OCI-LY3 (cell line): ENCODE data around the gene PHC3.
"Not testable (repeated sequence)": the region's sequence is repeated elsewhere in the genome, so short reads cannot be mapped to it uniquely, and the experiment has no call there.

ENCODE experiments used
- H2AFZ ChIP-seq: fragments of 200-600, 300-600 bp; shearing (Covaris generic); 2 replicates; pipeline ENCODE4 v1.6.0; 2014; ENCODE audit warnings: antibody characterized with exemption, low read depth, low read length
- H3K27ac ChIP-seq: fragments of 200-600, 300-600 bp; sonication (generic); 2 replicates; pipeline ENCODE4 v1.5.1; 2014; ENCODE audit warnings: mild to moderate bottlenecking, low read length, moderate library complexity, mixed read lengths
- H3K27me3 ChIP-seq: fragments of 200-600, 300-600 bp; sonication (generic); 2 replicates; pipeline ENCODE4 v1.6.1; 2014; ENCODE audit warnings: low read depth, low read length, mixed read lengths
- H3K36me3 ChIP-seq: fragments of 200-600, 300-600 bp; sonication (generic); replicated peaks from 2 replicates; pipeline ENCODE3; 2014; ENCODE audit warnings: low read depth, low read length, mixed read lengths
- H3K4me1 ChIP-seq: fragments of 300-600, 200-600 bp; sonication (generic); 2 replicates; pipeline ENCODE4 v1.6.1; 2014; ENCODE audit warnings: low read length, mixed read lengths
- H3K4me2 ChIP-seq: fragments of 200-600, 300-600 bp; sonication (generic); 2 replicates; pipeline ENCODE4 v1.6.1; 2014; ENCODE audit warnings: low read length, mixed read lengths
- H3K4me3 ChIP-seq: fragments of 300-600, 200-600 bp; sonication (generic); 2 replicates; pipeline ENCODE4 v1.5.1; 2014; ENCODE audit warnings: antibody characterized with exemption, mild to moderate bottlenecking, low read length, moderate library complexity
- H3K79me2 ChIP-seq: fragments of 300-600, 200-600 bp; shearing (Covaris generic); 2 replicates; pipeline ENCODE4 v1.6.1; 2014; ENCODE audit warnings: mild to moderate bottlenecking, low read length, mixed read lengths
- H3K9ac ChIP-seq: fragments of 300-600, 200-600 bp; shearing (Covaris generic); 2 replicates; pipeline ENCODE4 v1.6.0; 2014; ENCODE audit warnings: mild to moderate bottlenecking, low read length, moderate library complexity
- H3K9me3 ChIP-seq: fragments of 200-600, 300-600 bp; shearing (Covaris generic); 2 replicates; pipeline ENCODE4 v1.6.1; 2014; ENCODE audit warnings: low read length, mixed read lengths; ENCODE audit not compliant: insufficient read depth
- H4K20me1 ChIP-seq: fragments of 200-600, 300-600 bp; sonication (generic); 2 replicates; pipeline ENCODE4 v1.6.1; 2016; ENCODE audit warnings: low read length, mixed read lengths; ENCODE audit not compliant: insufficient read depth
- CTCF ChIP-seq: fragments of 200-600, 300-600 bp; sonication (generic); IDR thresholded peaks from 2 replicates; pipeline ENCODE4 v1.5.1; 2014; ENCODE audit warnings: antibody characterized with exemption, low read length, low read depth
- EZH2phosphoT487 ChIP-seq: fragments of 200-600 bp; shearing (Covaris generic); IDR thresholded peaks from 2 replicates; pipeline ENCODE4 v1.6.1; 2018; ENCODE audit warnings: antibody characterized with exemption, mixed run types, low read depth

Gene PHC3

GRCh38 chr3:170201527-170201926 lies 20.0 kb upstream of the PHC3 start:
- no peak overlapping the region for H2AFZ ChIP-seq
- H3K27ac ChIP-seq, result no peak overlapping the region
- peaks cover 16% of the 10 kb centered on the region for H3K27me3 ChIP-seq
- no peaks in the 10 kb centered on the region for H3K36me3 ChIP-seq
- TF ChIP-seq CTCF (no peak), EZH2phosphoT487 (no peak)
- H4K20me1 ChIP-seq, result no peaks in the 10 kb centered on the region
- peaks cover 20% of the 10 kb centered on the region for H3K4me1 ChIP-seq
- H3K9ac ChIP-seq, result no peak overlapping the region
- H3K79me2 ChIP-seq, result no peaks in the 10 kb centered on the region
- no peak overlapping the region for H3K4me3 ChIP-seq
- H3K4me2 ChIP-seq, result no peak overlapping the region
- no peaks in the 10 kb centered on the region for H3K9me3 ChIP-seq

- TF ChIP-seq CTCF (no peak), EZH2phosphoT487 (no peak)
- Histone ChIP-seq H3K36me3 (no peaks in the 10 kb centered on the region), H2AFZ (no peak overlapping the region), H4K20me1 (no peaks in the 10 kb centered on the region), H3K4me2 (no peak overlapping the region), H3K27ac (no peak overlapping the region), H3K9ac (no peak overlapping the region), H3K27me3 (peaks cover 16% of the 10 kb centered on the region), H3K4me1 (peaks cover 20% of the 10 kb centered on the region), H3K79me2 (no peaks in the 10 kb centered on the region), H3K9me3 (no peaks in the 10 kb centered on the region), H3K4me3 (no peak overlapping the region)
These were observed 19.5 kb upstream of the PHC3 start for GRCh38 chr3:170200987-170201386.

DNA sequence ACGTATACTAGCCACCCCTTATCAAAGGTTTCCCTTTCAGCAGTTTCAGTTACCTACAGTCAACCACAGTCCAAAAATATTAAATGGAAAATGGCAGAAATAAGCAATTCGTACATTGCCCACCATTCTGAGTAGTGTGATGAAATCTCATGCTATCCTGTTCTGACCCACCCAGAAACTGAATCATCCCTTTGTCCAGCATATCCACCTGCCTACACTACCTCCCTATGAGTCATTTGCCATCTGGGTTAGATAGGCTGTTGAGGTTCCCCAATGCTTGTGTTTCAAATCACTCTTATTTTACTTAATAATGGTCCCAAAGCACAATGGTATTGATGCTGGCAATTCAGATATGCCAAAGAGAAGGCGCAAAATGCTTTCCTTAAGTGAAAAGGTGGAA lies 15.3 kb upstream of the PHC3 start:
- Histone ChIP-seq H3K9ac (no peak overlapping the region), H2AFZ (no peak overlapping the region), H3K27ac (no peak overlapping the region), H3K4me3 (no peak overlapping the region), H3K4me1 (no peaks in the 10 kb centered on the region), H4K20me1 (no peaks in the 10 kb centered on the region), H3K79me2 (no peaks in the 10 kb centered on the region), H3K36me3 (no peaks in the 10 kb centered on the region), H3K9me3 (no peaks in the 10 kb centered on the region), H3K4me2 (no peak overlapping the region), H3K27me3 (peaks cover 16% of the 10 kb centered on the region)
- TF ChIP-seq CTCF, result no peak
- TF ChIP-seq EZH2phosphoT487, result no peak

DNA sequence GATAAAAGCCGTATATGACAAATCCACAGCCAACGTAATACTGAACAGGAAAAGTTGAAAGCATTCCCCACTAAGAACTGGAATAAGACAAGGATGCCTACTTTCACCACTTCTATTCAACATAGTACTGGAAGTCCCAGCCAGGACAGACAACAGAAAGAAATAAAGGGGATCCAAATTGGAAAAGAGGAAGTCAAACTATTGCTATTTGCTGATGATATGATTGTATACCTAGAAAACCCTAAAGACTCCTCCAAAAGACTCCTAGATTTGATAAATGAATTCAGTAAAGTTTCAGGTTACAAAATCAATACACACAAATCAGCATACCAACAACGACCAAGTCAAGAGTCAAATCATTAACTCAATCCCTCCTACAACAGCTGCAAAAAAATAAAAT lies 14.2 kb upstream of the PHC3 start:
- not testable (repeated sequence) for H2AFZ ChIP-seq, H3K27ac ChIP-seq, H3K9me3 ChIP-seq, H3K4me2 ChIP-seq, H3K79me2 ChIP-seq, H3K4me3 ChIP-seq, H3K36me3 ChIP-seq, H3K9ac ChIP-seq, H4K20me1 ChIP-seq, H3K4me1 ChIP-seq
- H3K27me3 ChIP-seq, result peaks cover 16% of the 10 kb centered on the region
